Measurements from ENCODE around the gene SRRM5. TPM values are rescaled to one million over a fixed set of nuclear protein-coding genes. Genes with fewer than 3 reads are reported as not detected.
"Not testable (repeated sequence)": the region's sequence is repeated elsewhere in the genome, so short reads cannot be mapped to it uniquely, and the experiment has no call there.

Gene SRRM5
- total RNA-seq, 3 donors from 2014 or later, result 0.14 to 0.63 (median 0.41) TPM

DNA sequence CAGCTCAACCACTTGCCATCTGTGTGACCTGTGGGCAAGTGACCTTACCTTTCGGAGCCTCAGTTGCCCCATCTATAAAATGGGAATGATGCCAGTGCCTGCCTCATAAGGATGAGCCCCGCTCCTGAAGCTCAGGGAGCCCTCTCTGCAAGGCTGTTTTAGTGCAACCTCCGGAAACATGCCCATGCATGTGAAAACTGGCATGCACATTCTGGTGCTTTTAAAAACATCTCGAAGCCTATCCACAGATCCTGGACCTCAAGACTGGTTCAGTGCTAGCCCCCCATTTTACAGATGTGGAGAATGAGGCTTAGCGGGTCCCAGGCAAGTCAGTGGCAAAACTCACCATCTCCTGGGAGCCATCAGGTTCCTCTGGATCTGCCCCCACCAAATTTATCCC is 22.2 kb downstream of the SRRM5 start:
- TF ChIP-seq, protein P1, sequence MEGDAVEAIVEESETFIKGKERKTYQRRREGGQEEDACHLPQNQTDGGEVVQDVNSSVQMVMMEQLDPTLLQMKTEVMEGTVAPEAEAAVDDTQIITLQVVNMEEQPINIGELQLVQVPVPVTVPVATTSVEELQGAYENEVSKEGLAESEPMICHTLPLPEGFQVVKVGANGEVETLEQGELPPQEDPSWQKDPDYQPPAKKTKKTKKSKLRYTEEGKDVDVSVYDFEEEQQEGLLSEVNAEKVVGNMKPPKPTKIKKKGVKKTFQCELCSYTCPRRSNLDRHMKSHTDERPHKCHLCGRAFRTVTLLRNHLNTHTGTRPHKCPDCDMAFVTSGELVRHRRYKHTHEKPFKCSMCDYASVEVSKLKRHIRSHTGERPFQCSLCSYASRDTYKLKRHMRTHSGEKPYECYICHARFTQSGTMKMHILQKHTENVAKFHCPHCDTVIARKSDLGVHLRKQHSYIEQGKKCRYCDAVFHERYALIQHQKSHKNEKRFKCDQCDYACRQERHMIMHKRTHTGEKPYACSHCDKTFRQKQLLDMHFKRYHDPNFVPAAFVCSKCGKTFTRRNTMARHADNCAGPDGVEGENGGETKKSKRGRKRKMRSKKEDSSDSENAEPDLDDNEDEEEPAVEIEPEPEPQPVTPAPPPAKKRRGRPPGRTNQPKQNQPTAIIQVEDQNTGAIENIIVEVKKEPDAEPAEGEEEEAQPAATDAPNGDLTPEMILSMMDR (IDR thresholded peaks at IDR 0.05), result no peak
- intact Hi-C loops (cut with DNase I, micrococcal nuclease), result loop anchor here in 1 of 2 donors (10.0 kb wide), 1 partner anchor 79 kb away; no protein-coding TSS in a partner anchor
- ATAC-seq, result no peak
- no peaks in the 10 kb centered on the region for H3K9me3 ChIP-seq
- DNase-seq, result no peak
- no peaks in the 10 kb centered on the region for H3K36me3 ChIP-seq (ENCODE audit: low read depth)
- H3K4me1 ChIP-seq (ENCODE audit: low read depth), result no peaks in the 10 kb centered on the region
- no peak overlapping the region for H3K4me3 ChIP-seq

DNA sequence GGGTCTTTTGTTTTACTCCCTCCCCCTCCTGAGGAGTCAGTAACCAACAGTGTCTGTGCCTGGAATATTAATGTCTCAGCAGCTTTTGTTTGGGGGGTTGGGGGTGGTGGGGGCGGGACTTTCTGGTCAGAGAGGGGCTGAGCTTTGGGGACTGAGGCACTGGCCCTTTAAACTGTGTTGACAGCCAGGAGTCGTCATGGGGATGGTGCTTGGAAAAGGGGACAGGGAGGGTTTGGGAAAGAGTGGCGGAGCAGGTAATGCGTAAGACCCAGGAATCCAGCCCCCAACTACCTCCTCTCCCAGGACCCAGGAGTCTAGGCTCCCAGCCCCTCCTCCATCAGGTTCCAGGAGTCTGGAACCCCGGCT is 22.6 kb downstream of the SRRM5 start:
- no peak overlapping the region for H3K4me3 ChIP-seq
- DNase-seq, result no peak
- TF ChIP-seq, protein P1 (IDR thresholded peaks at IDR 0.05), result no peak
- H3K36me3 ChIP-seq (ENCODE audit: low read depth), result no peaks in the 10 kb centered on the region
- no peaks in the 10 kb centered on the region for H3K4me1 ChIP-seq (ENCODE audit: low read depth)
- no peaks in the 10 kb centered on the region for H3K9me3 ChIP-seq
- intact Hi-C loops (cut with DNase I, micrococcal nuclease), result loop anchor here in 1 of 2 donors (10.0 kb wide), 1 partner anchor 80 kb away; no protein-coding TSS in a partner anchor
- no peak for ATAC-seq

DNA sequence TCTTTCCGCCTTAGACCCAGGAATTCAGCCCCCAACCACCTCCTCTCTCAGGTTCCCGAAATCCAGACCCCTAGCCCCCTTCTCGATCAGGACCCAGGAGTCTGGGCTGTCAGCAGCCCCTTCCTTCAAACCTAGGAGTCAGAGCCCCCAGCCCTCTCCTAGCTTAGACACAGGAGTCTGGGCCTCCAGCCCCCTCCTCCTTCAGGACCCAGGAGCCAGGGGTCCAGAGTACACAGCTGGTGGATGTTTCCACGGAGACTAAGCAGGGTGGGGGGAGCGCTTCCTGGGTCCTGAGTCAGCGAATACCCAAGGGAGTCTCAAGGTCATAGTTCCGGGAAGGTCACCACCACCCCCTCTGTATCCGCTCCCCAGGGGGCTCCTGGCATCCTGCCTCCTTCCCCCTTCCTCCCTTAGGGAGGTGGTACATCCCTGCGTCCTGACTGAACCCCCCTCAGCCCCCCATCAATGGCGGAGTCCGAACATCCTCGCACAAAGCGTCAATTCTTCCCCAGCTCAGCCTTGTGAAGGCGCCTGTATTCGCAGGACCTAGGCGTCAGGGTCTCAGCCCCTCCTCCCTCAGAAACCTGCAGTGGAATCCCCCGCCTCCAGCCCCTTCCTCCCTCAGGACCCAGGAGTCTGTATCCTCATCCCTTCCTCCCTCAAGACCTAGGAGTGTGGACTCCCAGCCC is 23.1 kb downstream of the SRRM5 start:
- intact Hi-C loops (cut with DNase I, micrococcal nuclease), result loop anchor here in 1 of 2 donors (10.0 kb wide), 1 partner anchor 80 kb away; no protein-coding TSS in a partner anchor
- Histone ChIP-seq H3K9me3 (no peaks in the 10 kb centered on the region), H3K4me1 (ENCODE audit: low read depth) (peaks cover under 1% of the 10 kb centered on the region), H3K36me3 (ENCODE audit: low read depth) (no peaks in the 10 kb centered on the region), H3K4me3 (no peak overlapping the region)
- DNase-seq (no peak), ATAC-seq (no peak)
- TF ChIP-seq, protein P1 (IDR thresholded peaks at IDR 0.05), result no peak

DNA sequence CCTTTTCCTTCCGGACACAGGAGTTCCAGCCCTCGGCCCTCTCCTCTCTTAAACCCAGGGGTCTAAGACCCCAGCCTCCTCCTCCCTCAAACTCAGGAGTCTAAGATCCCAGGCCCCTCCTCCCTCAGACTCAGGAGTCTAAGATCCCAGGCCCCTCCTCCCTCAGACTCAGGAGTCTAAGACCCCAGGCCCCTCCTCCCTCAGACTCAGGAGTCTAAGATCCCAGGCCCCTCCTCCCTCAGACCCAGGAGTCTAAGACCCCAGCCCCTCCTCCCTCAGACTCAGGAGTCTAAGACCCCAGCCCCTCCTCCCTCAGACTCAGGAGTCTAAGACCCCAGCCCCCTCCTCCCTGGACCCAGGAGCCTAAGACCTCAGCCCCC is 23.7 kb downstream of the SRRM5 start:
- not testable (repeated sequence) for H3K9me3 ChIP-seq; H3K4me3 ChIP-seq; H3K36me3 ChIP-seq (ENCODE audit: low read depth); ATAC-seq; H3K4me1 ChIP-seq (ENCODE audit: low read depth); DNase-seq
- intact Hi-C loops (cut with DNase I, micrococcal nuclease), result loop anchor here in 1 of 2 donors (10.0 kb wide), 1 partner anchor 81 kb away; no protein-coding TSS in a partner anchor

DNA sequence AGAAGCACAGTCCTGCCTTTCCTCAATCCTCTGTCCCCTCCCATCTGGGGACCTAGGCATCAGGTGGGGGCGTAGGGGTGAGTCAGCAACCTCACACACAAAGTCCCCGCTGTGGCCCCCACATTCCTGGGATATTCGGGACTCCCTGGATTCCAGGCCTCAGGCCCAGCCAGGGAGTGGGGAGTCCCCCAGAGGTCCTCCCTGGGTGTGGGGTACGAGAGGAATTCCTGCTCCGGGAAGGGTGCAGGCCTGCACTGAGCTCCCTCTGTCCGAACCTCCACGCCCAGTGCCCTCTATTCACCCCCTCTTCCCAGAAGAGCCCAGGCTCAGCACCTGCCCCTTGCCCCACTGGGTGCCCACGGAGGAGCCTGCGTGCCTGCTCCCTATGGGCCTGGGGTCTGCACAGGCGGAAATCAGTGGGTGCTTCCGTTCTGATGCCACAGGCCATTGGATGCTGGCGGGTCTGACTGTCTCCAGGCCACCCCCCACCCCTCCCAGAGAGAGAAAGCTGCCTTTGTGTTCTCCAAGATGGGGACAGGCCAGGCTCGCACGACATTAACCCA is 24.3 kb downstream of the SRRM5 start:
- Histone ChIP-seq H3K4me3 (no peak overlapping the region), H3K9me3 (no peaks in the 10 kb centered on the region), H3K4me1 (ENCODE audit: low read depth) (peaks cover 6% of the 10 kb centered on the region), H3K36me3 (ENCODE audit: low read depth) (no peaks in the 10 kb centered on the region)
- ATAC-seq, result no peak
- TF ChIP-seq, protein P1 (IDR thresholded peaks at IDR 0.05), result no peak
- intact Hi-C loops (cut with DNase I, micrococcal nuclease), result loop anchor here in 1 of 2 donors (10.0 kb wide), 1 partner anchor 81 kb away; no protein-coding TSS in a partner anchor
- DNase-seq, result no peak

Data from mucosa of descending colon (tissue), 3 donors.